ENCODE measurements around the gene TMEM154.

GRCh38 chr4:152687974-152688599 lies 8.3 kb upstream of the TMEM154 start:
- no peak for TF ChIP-seq POLR2A (IDR thresholded peaks at IDR 0.05)
- TF ChIP-seq CTCF (IDR thresholded peaks at IDR 0.05): no peak
- TF ChIP-seq EP300 (IDR thresholded peaks at IDR 0.05): no peak

Data from ovary (tissue), 3 donors.